Neural progenitor cell (in vitro differentiated cells): ENCODE results near the gene NUDT21.

Experiments
- CTCF ChIP-seq: fragments of 200-600 bp; sonication (generic); IDR thresholded peaks from 2 replicates; pipeline ENCODE4 v1.5.1; 2017; ENCODE audit warnings: antibody characterized with exemption, mild to moderate bottlenecking
- EZH2 ChIP-seq: fragments of 200-600 bp; sonication (generic); IDR thresholded peaks from 2 replicates; pipeline ENCODE4 v1.6.1; 2017; ENCODE audit warnings: antibody characterized with exemption, mild to moderate bottlenecking, moderate library complexity
- EZH2phosphoT487 ChIP-seq: fragments of 200-600 bp; sonication (generic); IDR thresholded peaks from 2 replicates; pipeline ENCODE4 v1.6.1; 2017; ENCODE audit warnings: antibody characterized with exemption

GRCh38 chr16:56438038-56438437, 13.1 kb downstream of the NUDT21 start:
- no peak for TF ChIP-seq EZH2
- no peak for TF ChIP-seq CTCF
- no peak for TF ChIP-seq EZH2phosphoT487
